K562 (cell line): ENCODE measurements around the gene HPN. TPM values are rescaled to one million over a fixed set of nuclear protein-coding genes. Genes with fewer than 3 reads are reported as not detected.

Source experiments
- ETV5 ChIP-seq: sonication (generic); formaldehyde crosslinking; IDR thresholded peaks from 2 replicates; pipeline ENCODE4 v1.4.0; 2020; ENCODE audit warnings: low read depth, mild to moderate bottlenecking, missing genetic modification reagents
- HOXB6 ChIP-seq: fragments of 250-450 bp; sonication (Bioruptor Pico); IDR thresholded peaks from 2 replicates; pipeline ENCODE4 v1.5.1; 2022; ENCODE audit warnings: mild to moderate bottlenecking, borderline replicate concordance
- MCM3 ChIP-seq: fragments of 450-650 bp; IDR thresholded peaks from 2 replicates; pipeline ENCODE4 v1.6.1; 2016
- MYNN ChIP-seq, 2 experiments: sonication (generic); formaldehyde crosslinking in 1 of 2; IDR thresholded peaks; 2 replicates each; pipeline versions ENCODE4 v1.5.0 to v1.6.1; 2016 to 2020; ENCODE audit warnings: antibody characterized with exemption in 1 of 2, missing genetic modification reagents in 1 of 2
- PPARD ChIP-seq: fragments of 250-450 bp; sonication (Bioruptor Pico); IDR thresholded peaks from 2 replicates; pipeline ENCODE4 v1.8.0; 2022; ENCODE audit warnings: inconsistent platforms, mild to moderate bottlenecking, moderate library complexity
- RERE ChIP-seq: sonication (generic); formaldehyde crosslinking; IDR thresholded peaks from 2 replicates; pipeline ENCODE4 v1.8.0; 2023; ENCODE audit warnings: missing genetic modification reagents, mild to moderate bottlenecking, borderline replicate concordance
- TEAD2 ChIP-seq: fragments of 450-650 bp; IDR thresholded peaks from 2 replicates; pipeline ENCODE4 v1.6.1; 2016; ENCODE audit warnings: missing genetic modification characterization, control low read depth, missing compliant biosample characterization
- TFE3 ChIP-seq: fragments of 450-650 bp; formaldehyde crosslinking; IDR thresholded peaks from 2 replicates; pipeline ENCODE4 v1.4.0; 2020; ENCODE audit warnings: mild to moderate bottlenecking, mixed read lengths
- ZC3H4 ChIP-seq: sonication (generic); formaldehyde crosslinking; IDR thresholded peaks from 2 replicates; pipeline ENCODE4 v1.9.0; 2021; ENCODE audit warnings: missing genetic modification reagents, borderline replicate concordance
- ZNF121 ChIP-seq: sonication (generic); formaldehyde crosslinking; conservative IDR thresholded peaks from 2 replicates; pipeline ENCODE4 v1.8.0; 2022; ENCODE audit warnings: missing genetic modification reagents
- ZNF23 ChIP-seq: fragments of 250-450 bp; sonication (Bioruptor Pico); IDR thresholded peaks from 2 replicates; pipeline ENCODE4 v1.4.0; 2020; ENCODE audit warnings: mild to moderate bottlenecking
- ZNF41 ChIP-seq: fragments of 250-450 bp; sonication (Bioruptor Pico); conservative IDR thresholded peaks from 2 replicates; pipeline ENCODE4 v1.4.0; 2020; ENCODE audit warnings: mild to moderate bottlenecking
- ZNF830 ChIP-seq: fragments of 250-450 bp; sonication (Bioruptor Pico); IDR thresholded peaks from 2 replicates; pipeline ENCODE4 v1.5.0; 2021; ENCODE audit warnings: mild to moderate bottlenecking
- polyA plus RNA-seq, 8 experiments: library from polyadenylated mRNA; depleted of rRNA in 4 of 8; stranded (reverse) in 5 of 8; unstranded in 3 of 8; fragments of >200 nt; fragmentation: Nextera tagmentation in 2 of 8; fragmentation: Illumina TruSeq in 1 of 8; extraction: Ambion mirVana in 2 of 8; extraction: Trizol in 1 of 8; gene quantifications; 2 replicates each; pipeline versions ENCODE4 v1.2.1 to v1.2.3, GENCODE V29; 2011 to 2014; ENCODE audit warnings: inconsistent platforms in 1 of 8, missing spikeins in 1 of 8
- total RNA-seq, 7 experiments: library from RNA; depleted of rRNA in 6 of 7; stranded (reverse); fragments of >200 nt in 6 of 7; fragmentation: Illumina TruSeq in 2 of 7; extraction: Trizol in 2 of 7; gene quantifications; 2 replicates each; pipeline versions ENCODE4 v1.2.1 to v1.2.3, GENCODE V29; 2011 to 2021; ENCODE audit warnings: low replicate concordance in 1 of 7
- TF ChIP-seq, protein P1 (sequence below): fragments of 200-800 bp; sonication (Bioruptor generic); IDR thresholded peaks from 2 replicates; pipeline ENCODE4 v1.6.1; 2017; ENCODE audit warnings: missing genetic modification characterization, missing compliant biosample characterization
- TF ChIP-seq, protein P2 (sequence below): fragments of 250-450 bp; sonication (Bioruptor Pico); IDR thresholded peaks from 2 replicates; pipeline ENCODE4 v1.8.0; 2022; ENCODE audit warnings: moderate library complexity, mild to moderate bottlenecking, inconsistent platforms
- TF ChIP-seq, protein P3 (sequence below): IDR thresholded peaks from 3 replicates; pipeline ENCODE4 v1.6.1; 2011; ENCODE audit warnings: borderline replicate concordance, mild to moderate bottlenecking; ENCODE audit not compliant: insufficient read length, insufficient read depth

HPN gene
- total and polyA plus RNA-seq, 9 of the 15 experiments (the other 6 are each of a cell fraction or from before 2014, with no cell fraction given): 0.10 to 0.20 TPM; not detected in 7

GRCh38 chr19:35040826-35041547 is 534 bp upstream of the HPN start (continued):
- TF ChIP-seq TFE3 (CRISPR knock-in tag): no peak
- TF ChIP-seq MCM3: no peak
- TF ChIP-seq, protein P1, sequence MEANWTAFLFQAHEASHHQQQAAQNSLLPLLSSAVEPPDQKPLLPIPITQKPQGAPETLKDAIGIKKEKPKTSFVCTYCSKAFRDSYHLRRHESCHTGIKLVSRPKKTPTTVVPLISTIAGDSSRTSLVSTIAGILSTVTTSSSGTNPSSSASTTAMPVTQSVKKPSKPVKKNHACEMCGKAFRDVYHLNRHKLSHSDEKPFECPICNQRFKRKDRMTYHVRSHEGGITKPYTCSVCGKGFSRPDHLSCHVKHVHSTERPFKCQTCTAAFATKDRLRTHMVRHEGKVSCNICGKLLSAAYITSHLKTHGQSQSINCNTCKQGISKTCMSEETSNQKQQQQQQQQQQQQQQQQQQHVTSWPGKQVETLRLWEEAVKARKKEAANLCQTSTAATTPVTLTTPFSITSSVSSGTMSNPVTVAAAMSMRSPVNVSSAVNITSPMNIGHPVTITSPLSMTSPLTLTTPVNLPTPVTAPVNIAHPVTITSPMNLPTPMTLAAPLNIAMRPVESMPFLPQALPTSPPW: peak; percentile 82
- no peak for TF ChIP-seq ZNF121 (CRISPR knock-in tag)
- no peak for TF ChIP-seq ZC3H4 (CRISPR knock-in tag)
- TF ChIP-seq PPARD (CRISPR knock-in tag): no peak
- TF ChIP-seq ETV5 (CRISPR knock-in tag): peak; percentile 100
- TF ChIP-seq, protein P2, sequence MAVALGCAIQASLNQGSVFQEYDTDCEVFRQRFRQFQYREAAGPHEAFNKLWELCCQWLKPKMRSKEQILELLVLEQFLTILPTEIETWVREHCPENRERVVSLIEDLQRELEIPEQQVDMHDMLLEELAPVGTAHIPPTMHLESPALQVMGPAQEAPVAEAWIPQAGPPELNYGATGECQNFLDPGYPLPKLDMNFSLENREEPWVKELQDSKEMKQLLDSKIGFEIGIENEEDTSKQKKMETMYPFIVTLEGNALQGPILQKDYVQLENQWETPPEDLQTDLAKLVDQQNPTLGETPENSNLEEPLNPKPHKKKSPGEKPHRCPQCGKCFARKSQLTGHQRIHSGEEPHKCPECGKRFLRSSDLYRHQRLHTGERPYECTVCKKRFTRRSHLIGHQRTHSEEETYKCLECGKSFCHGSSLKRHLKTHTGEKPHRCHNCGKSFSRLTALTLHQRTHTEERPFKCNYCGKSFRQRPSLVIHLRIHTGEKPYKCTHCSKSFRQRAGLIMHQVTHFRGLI (CRISPR knock-in tag): no peak
- TF ChIP-seq ZNF830 (CRISPR knock-in tag): no peak
- no peak for TF ChIP-seq HOXB6
- TF ChIP-seq, protein P3, sequence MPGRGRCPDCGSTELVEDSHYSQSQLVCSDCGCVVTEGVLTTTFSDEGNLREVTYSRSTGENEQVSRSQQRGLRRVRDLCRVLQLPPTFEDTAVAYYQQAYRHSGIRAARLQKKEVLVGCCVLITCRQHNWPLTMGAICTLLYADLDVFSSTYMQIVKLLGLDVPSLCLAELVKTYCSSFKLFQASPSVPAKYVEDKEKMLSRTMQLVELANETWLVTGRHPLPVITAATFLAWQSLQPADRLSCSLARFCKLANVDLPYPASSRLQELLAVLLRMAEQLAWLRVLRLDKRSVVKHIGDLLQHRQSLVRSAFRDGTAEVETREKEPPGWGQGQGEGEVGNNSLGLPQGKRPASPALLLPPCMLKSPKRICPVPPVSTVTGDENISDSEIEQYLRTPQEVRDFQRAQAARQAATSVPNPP: no peak
- TF ChIP-seq ZNF23 (CRISPR knock-in tag): no peak
- TF ChIP-seq ZNF41 (CRISPR knock-in tag): no peak
- no peak for TF ChIP-seq TEAD2 (tag)
- no peak; the same call in 1 of the 2 replicates for TF ChIP-seq MYNN (IDR thresholded peaks at IDR 0.05)
- no peak for TF ChIP-seq MYNN (CRISPR knock-in tag; IDR thresholded peaks at IDR 0.05)
- 0 out of 2 replicates have a peak, but pooled peaks have one; percentile 64 for TF ChIP-seq RERE
